Mucosa of descending colon (tissue), 3 donors: ENCODE measurements around the gene UBE2F. TPM values are rescaled to one million over a fixed set of nuclear protein-coding genes. Genes with fewer than 3 reads are reported as not detected.
"Not testable (repeated sequence)": the region's sequence is repeated elsewhere in the genome, so short reads cannot be mapped to it uniquely, and the experiment has no call there.

Experiments
- ATAC-seq: fragments of 200-7000 bp; cut with Tn5 transposase; one replicate; pipeline ENCODE4 v1.9.1; 2020; ENCODE audit warnings: mild to moderate bottlenecking, moderate library complexity
- DNase-seq, 3 donors: peaks; one replicate each; pipeline ENCODE4 v3.0.0-alpha.2; 2020
- H3K36me3 ChIP-seq: fragments of 200-600 bp; one replicate; pipeline ENCODE4 v1.8.0; 2021; ENCODE audit warnings: low read depth, mild to moderate bottlenecking
- H3K4me1 ChIP-seq: fragments of 200-600 bp; one replicate; pipeline ENCODE4 v1.8.0; 2021; ENCODE audit warnings: low read depth, mild to moderate bottlenecking
- H3K4me3 ChIP-seq: fragments of 200-600 bp; one replicate; pipeline ENCODE4 v1.8.0; 2021; ENCODE audit warnings: mild to moderate bottlenecking
- H3K9me3 ChIP-seq: fragments of 200-600 bp; one replicate; pipeline ENCODE4 v1.8.0; 2021; ENCODE audit warnings: mild to moderate bottlenecking
- CTCF ChIP-seq: fragments of 200-600 bp; IDR thresholded peaks from one replicate; pipeline ENCODE4 v1.8.0; 2022; ENCODE audit warnings: antibody characterized with exemption, mild to moderate bottlenecking
- intact Hi-C, 2 donors: fragments of 100-400 bp; cut with DNase I in 1 of 2; cut with micrococcal nuclease in 1 of 2; formaldehyde crosslinking; loops; one replicate each; pipeline versions ENCODE4 v1.11.0 to v1.11.1; 2022; cut with DNase I, micrococcal nuclease
- total RNA-seq, 3 donors: library from RNA; stranded (reverse); fragmentation: NEBNext Ultra II Directional in 2 of 3; extraction: Animal tissue kit (Norgen Biotek cat#: 25700) in 2 of 3; gene quantifications; one replicate each; pipeline versions ENCODE4 v1.2.1 to v1.2.4, GENCODE V29; 2021 to 2023
- donor health status: DM: no; HTN: no; CAD: no; lungs with moderate emphysema.
- donor health status: DM: no; HTN: no; CAD: no.
- donor health status: DM: no; HTN: yes; CAD: no.

The UBE2F gene
- total RNA-seq, 3 donors from 2014 or later, result 36.0 to 47.7 (median 40.4) TPM

- ATAC-seq, result no peak
- intact Hi-C loops, result no loop called here
- Histone ChIP-seq H3K4me3 (no peak overlapping the region), H3K9me3 (no peaks in the 10 kb centered on the region), H3K4me1 (no peaks in the 10 kb centered on the region), H3K36me3 (no peaks in the 10 kb centered on the region)
- TF ChIP-seq CTCF, result no peak
- no peak for DNase-seq
Measured at GRCh38 chr2:238055841-238056240, 89.0 kb downstream of the UBE2F start.

- H3K4me3 ChIP-seq, H3K9me3 ChIP-seq, H3K36me3 ChIP-seq, H3K4me1 ChIP-seq, ATAC-seq, DNase-seq, intact Hi-C loops: not testable (repeated sequence)
Measured at GRCh38 chr2:238057696-238058575, 91.1 kb downstream of the UBE2F start.

- no peaks in the 10 kb centered on the region for H3K36me3 ChIP-seq
- ATAC-seq, result no peak
- no peak for TF ChIP-seq CTCF
- DNase-seq, result no peak
- peaks cover 7% of the 10 kb centered on the region for H3K4me1 ChIP-seq
- intact Hi-C loops, result no loop called here
- no peaks in the 10 kb centered on the region for H3K9me3 ChIP-seq
- no peak overlapping the region for H3K4me3 ChIP-seq
Measured at GRCh38 chr2:238059505-238059904, 92.7 kb downstream of the UBE2F start.

GRCh38 chr2:238060096-238060541, 93.3 kb downstream of the UBE2F start:
- ATAC-seq (no peak), DNase-seq (no peak)
- H3K9me3 ChIP-seq, result no peaks in the 10 kb centered on the region
- no peak for TF ChIP-seq CTCF
- H3K36me3 ChIP-seq, result no peaks in the 10 kb centered on the region
- peaks cover 9% of the 10 kb centered on the region for H3K4me1 ChIP-seq
- intact Hi-C loops, result no loop called here
- H3K4me3 ChIP-seq, result peak overlapping the region; percentile 74

GRCh38 chr2:238060542-238061314, 93.9 kb downstream of the UBE2F start, which contains the start of gene SCLY:
Gene SCLY, plus strand, starts transcription at chr2:238061001. Its CDS starts 54 bp downstream, at chr2:238061055.
- ATAC-seq, result peak; percentile 98
- H3K9me3 ChIP-seq, result no peaks in the 10 kb centered on the region
- DNase-seq, result peak; percentile 96 to 99 (median 98)
- H3K36me3 ChIP-seq, result no peaks in the 10 kb centered on the region
- H3K4me3 ChIP-seq, result peak within 1 kb of the TSS; percentile 74
- peaks cover 9% of the 10 kb centered on the region for H3K4me1 ChIP-seq
- TF ChIP-seq CTCF, result no peak
- intact Hi-C loops, result no loop called here
